ENCODE data around the gene DNAJC5. TPM values are rescaled to one million over a fixed set of nuclear protein-coding genes. Genes with fewer than 3 reads are reported as not detected.
"Not testable (repeated sequence)": the region's sequence is repeated elsewhere in the genome, so short reads cannot be mapped to it uniquely, and the experiment has no call there.

DNAJC5 gene
- total RNA-seq, 1 donor = 26.0 TPM

DNA sequence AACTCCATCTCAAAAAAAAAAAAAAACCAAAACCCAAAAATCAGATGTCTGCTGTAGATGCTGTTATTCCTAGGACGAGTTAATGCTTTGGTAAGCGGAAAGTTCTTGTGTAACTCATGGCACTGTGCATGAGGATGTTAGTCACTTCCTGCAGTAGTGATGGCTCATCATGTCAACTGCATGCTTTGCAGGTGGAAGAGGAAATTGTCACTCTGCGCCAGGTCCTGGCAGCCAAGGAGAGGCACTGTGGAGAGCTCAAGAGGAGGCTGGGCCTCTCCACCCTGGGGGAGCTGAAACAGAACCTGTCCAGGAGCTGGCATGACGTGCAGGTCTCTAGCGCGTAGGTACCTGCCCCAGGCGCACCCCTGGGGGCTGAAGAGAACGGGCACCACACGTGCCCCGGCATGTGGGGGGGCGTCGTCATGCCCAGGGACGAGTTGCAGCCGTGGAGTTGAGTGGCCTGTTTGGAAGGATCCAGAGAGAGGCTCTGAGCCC lies 21.4 kb upstream of the DNAJC5 start:
- no peak overlapping the region for H3K4me3 ChIP-seq (ENCODE audit: low read length)
- no peaks in the 10 kb centered on the region for H3K27me3 ChIP-seq (ENCODE audit: insufficient read depth, low read length)
- H3K9me3 ChIP-seq (ENCODE audit: low read depth, low read length) = no peaks in the 10 kb centered on the region
- H3K4me1 ChIP-seq (ENCODE audit: insufficient read depth, low read length) = peaks cover 39% of the 10 kb centered on the region

DNA sequence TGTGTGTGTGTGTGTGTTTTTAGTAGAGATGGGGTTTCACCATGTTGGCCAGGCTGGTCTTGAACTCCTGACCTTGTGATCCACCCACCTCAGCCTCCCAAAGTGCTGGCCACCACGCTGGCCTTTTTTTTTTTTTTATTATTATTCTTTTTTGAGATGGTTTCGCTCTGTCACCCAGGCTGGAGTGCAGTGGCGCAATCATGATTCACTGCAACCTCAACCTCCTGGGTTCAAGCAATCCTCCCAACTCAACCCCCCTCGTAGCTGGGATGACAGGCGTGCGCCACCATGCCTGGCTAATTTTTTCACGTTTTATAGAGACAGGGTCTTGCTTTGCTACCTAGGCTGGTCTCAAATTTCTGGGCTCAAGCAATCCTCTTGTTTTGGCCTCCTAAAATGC lies 20.7 kb upstream of the DNAJC5 start:
- H3K4me1 ChIP-seq (ENCODE audit: insufficient read depth, low read length) = peaks cover 39% of the 10 kb centered on the region
- H3K4me3 ChIP-seq (ENCODE audit: low read length) = not testable (repeated sequence)

DNA sequence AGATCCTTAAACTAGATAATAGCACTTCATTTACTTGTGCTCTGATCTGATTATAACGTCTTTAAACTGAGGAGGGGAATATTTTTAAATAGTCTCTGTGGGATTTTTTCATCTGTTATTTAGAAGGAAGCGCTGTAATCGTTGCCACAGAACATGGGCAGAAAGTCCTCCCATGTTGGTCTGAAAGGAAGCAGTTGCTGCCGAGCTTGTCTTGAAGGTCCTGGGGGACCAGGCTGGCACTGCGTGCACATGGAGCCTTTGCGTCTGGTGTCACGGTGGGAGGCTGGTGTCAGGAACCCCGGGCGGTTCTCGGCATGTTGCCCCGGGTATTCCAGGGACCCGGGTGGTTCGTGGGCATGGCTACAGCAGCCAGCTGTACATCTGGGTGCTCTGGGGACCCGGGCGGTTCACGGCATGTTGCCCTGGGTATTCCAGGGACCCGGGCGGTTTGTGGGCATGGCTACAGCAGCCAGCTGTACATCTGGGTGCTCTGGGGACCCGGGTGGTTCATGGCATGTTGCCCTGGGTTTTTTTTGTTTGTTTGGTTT lies 18.4 kb upstream of the DNAJC5 start:
- Histone ChIP-seq H3K27me3 (ENCODE audit: insufficient read depth, low read length) (no peaks in the 10 kb centered on the region), H3K4me3 (ENCODE audit: low read length) (no peak overlapping the region), H3K4me1 (ENCODE audit: insufficient read depth, low read length) (peaks cover 39% of the 10 kb centered on the region), H3K9me3 (ENCODE audit: low read depth, low read length) (no peaks in the 10 kb centered on the region)

More for the DNA sequence above, 20.7 kb upstream of the DNAJC5 start:
- H3K9me3 ChIP-seq (ENCODE audit: low read depth, low read length); H3K27me3 ChIP-seq (ENCODE audit: insufficient read depth, low read length): not testable (repeated sequence)

DNA sequence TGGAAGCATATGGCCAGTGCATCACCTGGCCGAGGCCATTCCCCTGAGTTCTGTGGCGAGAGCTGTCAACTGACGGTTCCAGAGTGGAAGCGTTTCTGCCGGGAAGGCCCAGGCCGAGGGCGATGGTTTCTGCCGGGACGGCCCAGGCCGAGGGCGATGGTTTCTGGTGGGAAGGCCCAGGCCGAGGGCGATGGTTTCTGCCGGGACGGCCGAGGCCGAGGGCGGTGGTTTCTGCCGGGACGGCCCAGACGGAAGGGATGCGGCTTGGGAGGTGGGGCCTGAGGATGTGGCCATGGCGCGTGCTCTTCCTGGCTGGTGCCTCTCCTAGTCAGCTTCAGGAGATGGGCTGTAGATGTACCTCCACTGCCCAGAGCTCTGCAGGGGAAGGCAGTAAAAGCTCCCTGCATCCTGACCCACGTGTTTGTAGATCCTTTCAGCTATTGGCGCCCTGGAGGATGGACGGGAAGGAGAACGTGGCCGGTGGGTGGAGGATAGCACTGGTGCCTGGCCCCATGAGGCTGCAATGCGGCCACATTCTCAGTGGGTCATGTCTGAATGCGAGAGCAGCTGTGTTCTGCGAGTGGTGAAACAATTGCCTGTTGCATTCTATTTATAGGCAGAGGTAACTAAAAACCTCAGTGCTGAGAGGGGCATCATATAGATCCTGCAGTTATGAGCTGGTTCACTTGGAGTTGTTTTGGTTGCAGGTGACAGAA lies 17.0 kb upstream of the DNAJC5 start:
- H3K4me3 ChIP-seq (ENCODE audit: low read length) = no peak overlapping the region
- H3K27me3 ChIP-seq (ENCODE audit: insufficient read depth, low read length) = no peaks in the 10 kb centered on the region
- H3K9me3 ChIP-seq (ENCODE audit: low read depth, low read length) = no peaks in the 10 kb centered on the region
- H3K4me1 ChIP-seq (ENCODE audit: insufficient read depth, low read length) = peaks cover 28% of the 10 kb centered on the region

DNA sequence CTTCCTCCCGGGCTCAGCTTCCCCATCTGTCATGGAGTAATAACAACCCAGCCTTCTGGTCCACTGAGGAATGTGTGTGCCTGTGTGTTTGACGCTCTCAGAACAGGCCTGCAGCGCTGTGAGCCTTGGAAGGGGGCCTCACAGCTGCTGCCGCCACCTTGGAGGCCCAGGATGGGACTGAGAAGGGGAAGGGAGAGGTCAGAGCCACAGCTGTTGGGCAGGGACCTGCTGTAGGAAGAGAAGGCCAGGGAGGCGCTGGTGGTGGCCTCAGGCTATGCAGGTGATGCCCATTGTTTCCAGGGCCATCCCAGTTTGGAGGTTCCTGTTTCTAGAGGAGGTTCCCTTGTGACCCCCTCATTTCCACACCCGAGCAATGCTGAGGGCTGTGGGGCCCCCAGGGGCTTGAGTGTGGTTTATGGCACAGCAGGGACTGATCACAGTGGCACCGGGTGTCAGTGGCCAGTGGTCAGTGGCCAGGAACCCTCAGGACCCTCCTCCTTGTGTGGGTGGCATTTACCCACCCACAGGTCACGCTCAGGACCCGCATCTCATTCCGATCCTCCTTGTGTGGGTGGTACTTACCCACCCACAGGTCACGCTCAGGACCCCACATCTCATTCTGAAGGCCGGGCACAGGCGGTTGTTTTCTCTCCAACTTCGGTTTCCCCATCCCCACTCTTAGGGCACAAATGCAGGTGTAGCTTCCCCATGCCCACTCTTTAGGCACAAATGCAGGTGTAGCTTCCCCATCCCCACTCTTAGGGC lies 15.8 kb upstream of the DNAJC5 start:
- Histone ChIP-seq H3K9me3 (ENCODE audit: low read depth, low read length) (no peaks in the 10 kb centered on the region), H3K27me3 (ENCODE audit: insufficient read depth, low read length) (no peaks in the 10 kb centered on the region), H3K4me3 (ENCODE audit: low read length) (no peak overlapping the region), H3K4me1 (ENCODE audit: insufficient read depth, low read length) (peaks cover 18% of the 10 kb centered on the region)

DNA sequence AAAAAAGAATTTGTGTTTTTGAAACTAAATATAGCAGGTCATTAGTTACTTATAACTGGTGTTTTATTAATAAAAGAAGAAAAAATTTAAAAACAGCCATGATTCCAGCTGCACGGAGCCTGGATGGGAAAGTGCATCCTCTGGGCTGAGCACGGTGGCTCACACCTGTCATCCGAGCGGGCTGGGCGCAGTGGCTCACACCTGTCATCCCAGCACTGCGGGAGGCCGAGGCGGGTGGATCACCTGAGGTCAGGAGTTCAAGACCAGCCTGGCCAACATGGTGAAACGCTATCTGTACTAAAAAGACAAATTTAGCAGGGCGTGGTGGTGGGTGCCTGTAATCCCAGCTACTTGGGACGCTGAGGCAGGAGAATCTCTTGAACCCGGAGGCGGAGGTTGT lies 14.0 kb upstream of the DNAJC5 start:
- not testable (repeated sequence) for H3K4me1 ChIP-seq (ENCODE audit: insufficient read depth, low read length); H3K9me3 ChIP-seq (ENCODE audit: low read depth, low read length); H3K4me3 ChIP-seq (ENCODE audit: low read length); H3K27me3 ChIP-seq (ENCODE audit: insufficient read depth, low read length)

DNA sequence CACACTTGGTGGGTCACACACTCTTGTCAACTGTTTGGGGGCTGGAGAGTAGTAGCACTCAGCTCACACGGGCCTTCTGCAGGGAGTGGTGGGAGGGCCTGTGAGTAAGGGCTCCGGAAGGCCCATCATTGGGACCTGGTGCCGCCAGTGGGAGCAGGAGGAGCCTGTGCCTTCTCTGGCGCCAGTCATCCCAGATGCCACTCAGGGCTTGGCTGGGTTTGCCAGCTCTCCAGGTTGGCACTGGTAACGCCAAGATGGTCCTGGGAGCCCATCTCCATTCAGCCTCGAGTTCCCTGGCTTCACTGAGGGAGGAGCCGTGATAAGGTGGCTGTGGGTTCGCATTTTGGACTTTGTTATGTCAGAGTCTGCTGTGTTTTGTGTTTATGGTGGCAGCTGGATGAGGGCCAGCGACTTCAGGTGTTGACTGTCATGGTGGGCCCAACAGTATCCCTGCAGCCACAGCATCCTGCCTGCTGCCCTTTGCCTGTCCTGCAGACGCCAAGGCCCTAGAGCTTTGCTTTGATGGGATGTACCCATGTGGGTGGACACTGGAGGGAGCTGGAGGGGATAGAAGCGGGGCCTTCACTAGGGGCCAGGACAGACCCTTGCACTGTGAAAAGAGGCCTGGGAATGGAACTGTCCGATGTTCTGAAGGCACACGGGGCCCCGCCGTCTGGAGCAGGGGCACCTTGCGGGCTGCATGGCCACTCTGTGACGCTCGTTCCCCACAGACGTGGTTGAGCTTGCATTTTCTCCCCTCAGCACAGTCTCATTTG lies 13.3 kb upstream of the DNAJC5 start:
- Histone ChIP-seq H3K9me3 (ENCODE audit: low read depth, low read length) (no peaks in the 10 kb centered on the region), H3K4me3 (ENCODE audit: low read length) (no peak overlapping the region), H3K27me3 (ENCODE audit: insufficient read depth, low read length) (no peaks in the 10 kb centered on the region), H3K4me1 (ENCODE audit: insufficient read depth, low read length) (peaks cover 10% of the 10 kb centered on the region)

DNA sequence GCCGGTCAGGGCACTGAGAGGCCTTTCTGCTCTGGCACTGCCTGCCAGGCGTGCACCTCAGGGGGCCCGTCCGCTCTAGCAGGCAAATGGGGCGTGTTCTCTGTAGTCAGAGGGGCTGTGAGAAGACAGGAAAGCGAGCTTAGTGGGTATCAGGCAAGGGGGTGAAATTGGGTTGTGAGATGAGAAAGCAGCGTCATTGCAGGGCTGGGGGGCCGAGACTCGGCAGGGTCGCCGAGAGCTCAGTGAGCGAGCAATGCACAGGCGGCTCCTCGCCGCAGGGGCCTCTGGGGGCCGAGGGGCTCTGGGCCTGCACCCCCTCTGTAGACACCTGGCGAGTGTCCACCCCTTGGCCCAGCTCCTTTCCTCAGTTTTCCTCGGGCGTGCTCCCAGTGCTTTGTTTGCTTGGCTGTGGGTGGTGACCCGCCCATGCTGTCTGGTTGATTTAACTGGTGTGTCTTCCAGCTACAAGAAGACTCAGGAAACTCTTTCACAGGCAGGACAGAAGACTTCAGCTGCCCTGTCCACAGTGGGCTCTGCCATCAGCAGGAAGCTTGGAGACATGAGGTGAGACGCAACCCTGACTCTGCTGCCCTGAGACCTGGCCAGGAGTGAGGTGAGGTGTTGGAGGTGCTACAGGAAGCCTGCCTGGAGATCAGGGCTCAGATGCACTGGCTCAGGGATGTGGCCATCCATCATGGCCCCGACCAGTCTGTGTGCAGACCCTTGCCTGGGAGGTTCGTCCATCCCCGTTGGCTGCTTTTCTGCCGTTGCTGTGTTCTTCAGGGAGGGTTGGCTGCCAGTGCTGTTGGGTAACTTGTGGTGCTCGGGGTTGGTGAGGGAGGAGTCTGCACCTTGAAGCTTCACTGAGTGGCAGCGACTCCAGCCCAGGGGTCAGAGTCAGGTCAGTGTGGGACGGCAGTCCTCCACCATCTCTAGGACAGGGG lies 12.4 kb upstream of the DNAJC5 start:
- no peaks in the 10 kb centered on the region for H3K27me3 ChIP-seq (ENCODE audit: insufficient read depth, low read length)
- no peak overlapping the region for H3K4me3 ChIP-seq (ENCODE audit: low read length)
- no peaks in the 10 kb centered on the region for H3K9me3 ChIP-seq (ENCODE audit: low read depth, low read length)
- H3K4me1 ChIP-seq (ENCODE audit: insufficient read depth, low read length) = peaks cover 7% of the 10 kb centered on the region

DNA sequence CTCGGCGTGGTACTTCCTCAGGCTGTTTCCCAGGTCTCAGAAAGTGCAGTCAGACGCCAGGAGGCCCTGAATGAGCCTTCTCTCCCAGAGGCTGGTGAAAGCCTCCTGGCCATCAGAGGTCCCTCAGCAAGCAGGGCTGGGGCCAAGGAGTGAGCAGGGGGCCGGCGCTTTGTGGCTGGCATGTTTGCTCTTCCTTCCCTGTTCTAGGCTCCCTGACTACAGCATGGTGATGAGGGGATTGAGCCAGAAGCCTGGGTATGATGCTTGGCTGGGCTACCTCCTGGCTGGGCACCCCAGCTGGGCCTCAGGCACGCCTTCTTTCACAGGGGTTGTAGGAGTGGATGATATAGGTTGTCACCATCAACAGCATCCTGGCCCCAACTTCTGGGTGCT lies 11.7 kb upstream of the DNAJC5 start:
- Histone ChIP-seq H3K4me1 (ENCODE audit: insufficient read depth, low read length) (peaks cover under 1% of the 10 kb centered on the region), H3K9me3 (ENCODE audit: low read depth, low read length) (no peaks in the 10 kb centered on the region), H3K4me3 (ENCODE audit: low read length) (no peak overlapping the region), H3K27me3 (ENCODE audit: insufficient read depth, low read length) (no peaks in the 10 kb centered on the region)

DNA sequence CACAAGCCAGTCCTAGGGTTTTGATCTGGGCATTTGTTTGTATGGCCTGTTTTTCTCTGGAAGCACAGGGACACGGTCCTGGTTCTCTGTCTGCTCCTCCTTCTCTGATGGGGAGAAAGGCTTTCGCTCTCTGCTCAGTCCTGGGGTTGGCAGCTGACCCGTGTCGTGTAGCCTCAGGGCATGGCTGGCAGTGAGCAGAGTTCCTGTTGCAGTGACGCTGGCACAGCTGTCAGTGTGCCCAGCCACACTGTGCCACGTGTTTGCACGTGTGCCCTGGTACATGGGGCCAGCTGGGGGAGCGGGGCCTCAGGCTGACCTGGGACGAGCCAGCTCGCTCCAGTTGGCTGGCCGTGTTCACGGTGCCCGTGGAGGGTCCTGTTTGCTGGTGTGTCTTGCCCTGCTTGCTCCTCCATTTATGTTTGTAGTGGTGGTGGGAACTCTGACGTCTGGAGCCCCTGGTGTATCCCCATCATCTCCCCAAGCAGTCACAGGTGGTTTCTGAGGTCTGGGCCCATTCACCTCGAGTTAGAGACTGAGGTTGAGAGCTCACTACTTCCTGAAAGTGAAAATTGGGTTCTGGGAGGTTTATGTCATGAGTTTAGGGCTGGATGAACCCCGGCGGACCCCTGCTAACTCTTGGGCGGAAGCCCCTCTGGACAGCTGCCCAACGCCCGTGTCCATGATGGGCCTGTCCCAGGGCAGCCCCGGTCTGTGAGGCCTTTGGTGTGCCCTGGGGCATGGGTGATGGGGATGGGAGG lies 10.2 kb upstream of the DNAJC5 start:
- Histone ChIP-seq H3K4me1 (ENCODE audit: insufficient read depth, low read length) (peaks cover 10% of the 10 kb centered on the region), H3K9me3 (ENCODE audit: low read depth, low read length) (no peaks in the 10 kb centered on the region), H3K27me3 (ENCODE audit: insufficient read depth, low read length) (no peaks in the 10 kb centered on the region), H3K4me3 (ENCODE audit: low read length) (no peak overlapping the region)

DNA sequence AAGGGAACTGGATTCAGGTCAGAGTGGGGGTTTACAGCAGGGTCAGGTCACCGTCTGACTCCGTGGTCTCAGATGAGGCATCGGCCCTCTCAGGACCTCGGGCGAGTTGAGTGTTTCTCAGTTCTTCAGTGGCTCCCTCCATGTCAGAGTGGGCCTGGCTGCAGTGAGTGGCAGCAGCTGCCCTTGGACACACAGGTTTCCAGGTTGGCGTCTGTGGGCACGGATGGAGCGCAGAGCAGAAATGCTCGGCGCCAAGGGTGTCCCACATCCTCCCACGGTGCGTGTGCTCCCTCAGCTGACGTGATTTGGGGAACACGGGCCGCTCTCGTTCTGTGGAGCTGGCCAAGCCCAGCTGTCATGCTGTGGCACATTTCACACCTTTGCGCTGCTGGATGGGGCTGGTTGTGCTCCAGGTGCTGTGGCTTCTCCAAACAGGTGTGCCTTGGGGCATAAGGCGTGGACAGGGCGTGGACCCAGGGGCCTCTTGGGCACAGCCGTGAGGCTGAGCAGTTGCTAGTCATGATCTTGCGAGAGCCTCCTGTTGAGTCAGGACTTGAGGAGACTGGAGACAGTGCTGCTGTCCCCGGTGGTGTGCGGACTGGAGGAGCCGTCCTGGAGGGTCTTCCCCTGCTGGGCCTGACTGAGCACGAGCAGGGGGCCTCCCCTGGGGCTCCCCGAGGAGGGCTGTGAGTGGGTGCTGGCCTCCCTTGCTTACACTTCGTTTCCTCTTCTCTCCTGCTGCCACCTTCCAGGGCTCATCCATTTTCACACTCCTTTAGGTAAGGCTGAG lies 9.5 kb upstream of the DNAJC5 start:
- H3K27me3 ChIP-seq (ENCODE audit: insufficient read depth, low read length) = no peaks in the 10 kb centered on the region
- no peak overlapping the region for H3K4me3 ChIP-seq (ENCODE audit: low read length)
- H3K9me3 ChIP-seq (ENCODE audit: low read depth, low read length) = no peaks in the 10 kb centered on the region
- peaks cover 17% of the 10 kb centered on the region for H3K4me1 ChIP-seq (ENCODE audit: insufficient read depth, low read length)

DNA sequence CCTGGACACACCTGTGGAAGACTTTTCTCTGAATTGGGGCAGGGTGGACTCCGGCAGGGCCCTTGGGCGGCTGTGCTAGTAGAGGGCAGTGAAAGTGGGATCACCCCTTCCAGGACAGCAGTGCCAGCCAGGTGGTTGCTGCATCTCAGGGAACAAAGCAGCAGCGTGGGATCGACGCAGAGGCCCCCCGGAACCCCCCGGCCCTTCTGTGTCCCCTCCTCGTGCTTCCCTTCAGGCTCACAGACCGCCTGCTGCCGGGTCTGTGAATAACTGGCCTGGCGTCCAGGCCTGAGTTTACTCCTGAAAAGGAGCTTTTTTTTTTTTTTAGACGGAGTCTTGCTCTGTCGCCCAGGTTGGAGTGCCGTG lies 8.9 kb upstream of the DNAJC5 start:
- Histone ChIP-seq H3K4me1 (ENCODE audit: insufficient read depth, low read length) (peaks cover 17% of the 10 kb centered on the region), H3K4me3 (ENCODE audit: low read length) (no peak overlapping the region), H3K27me3 (ENCODE audit: insufficient read depth, low read length) (no peaks in the 10 kb centered on the region), H3K9me3 (ENCODE audit: low read depth, low read length) (no peaks in the 10 kb centered on the region)

DNA sequence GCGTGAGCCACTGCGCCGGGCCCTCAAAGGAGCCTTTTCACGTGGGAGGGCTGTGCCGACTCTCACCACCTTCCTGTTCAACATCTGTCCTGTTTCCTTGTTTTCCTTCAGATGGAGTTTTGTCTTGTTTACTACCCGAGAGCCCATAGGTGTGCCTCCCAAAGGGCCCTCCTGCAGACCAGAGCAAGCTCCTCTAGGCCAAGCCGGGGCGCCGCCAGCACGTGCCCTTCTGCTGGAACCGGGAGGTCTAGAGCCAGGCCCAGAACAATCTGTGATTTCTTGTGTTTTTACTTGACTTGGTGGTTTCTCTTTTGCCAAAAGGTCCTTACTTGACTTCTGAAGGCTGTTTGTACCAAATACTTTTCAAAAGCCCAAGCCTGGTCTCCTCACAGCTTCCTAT lies 8.0 kb upstream of the DNAJC5 start:
- Histone ChIP-seq H3K4me3 (ENCODE audit: low read length) (no peak overlapping the region), H3K9me3 (ENCODE audit: low read depth, low read length) (no peaks in the 10 kb centered on the region), H3K27me3 (ENCODE audit: insufficient read depth, low read length) (no peaks in the 10 kb centered on the region), H3K4me1 (ENCODE audit: insufficient read depth, low read length) (peaks cover 17% of the 10 kb centered on the region)

All from mononuclear cell (primary cell).